SK-N-SH (cell line): ENCODE results near the gene TRIM71.

Experiments used
- EZH2phosphoT487 ChIP-seq: fragments of 200-600 bp; sonication (generic); IDR thresholded peaks from 2 replicates; pipeline ENCODE4 v1.6.1; 2017; ENCODE audit warnings: low read depth, mixed run types, mild to moderate bottlenecking, antibody characterized with exemption, moderate library complexity, borderline replicate concordance
- FOXJ3 ChIP-seq: sonication (generic); formaldehyde crosslinking; IDR thresholded peaks from 2 replicates; pipeline ENCODE4 v1.5.1; 2020; ENCODE audit warnings: mild to moderate bottlenecking, missing genetic modification reagents
- FOXM1 ChIP-seq: IDR thresholded peaks from 2 replicates; pipeline ENCODE4 v1.4.0; 2012; ENCODE audit warnings: low read depth, mild to moderate bottlenecking
- GABPA ChIP-seq: IDR thresholded peaks from 2 replicates; pipeline ENCODE4 v1.4.0; 2012; ENCODE audit warnings: low read depth, mild to moderate bottlenecking
- NRF1 ChIP-seq: IDR thresholded peaks from 2 replicates; pipeline ENCODE4 v1.6.1; 2012; ENCODE audit warnings: low read depth, mild to moderate bottlenecking, low read length
- TF ChIP-seq, protein P1 (sequence below): fragments of 200-600 bp; sonication (generic); IDR thresholded peaks from 2 replicates; pipeline ENCODE4 v1.6.1; 2017; ENCODE audit warnings: antibody characterized with exemption, mild to moderate bottlenecking, moderate library complexity
- TF ChIP-seq, protein P2 (sequence below): IDR thresholded peaks from 2 replicates; pipeline ENCODE4 v1.4.0; 2012; ENCODE audit warnings: low read depth
- TF ChIP-seq, protein P3 (sequence below): fragments of 150-350 bp; IDR thresholded peaks from 2 replicates; pipeline ENCODE4 v1.6.1; 2017; ENCODE audit warnings: antibody characterized with exemption, low read length, low read depth, borderline replicate concordance

DNA sequence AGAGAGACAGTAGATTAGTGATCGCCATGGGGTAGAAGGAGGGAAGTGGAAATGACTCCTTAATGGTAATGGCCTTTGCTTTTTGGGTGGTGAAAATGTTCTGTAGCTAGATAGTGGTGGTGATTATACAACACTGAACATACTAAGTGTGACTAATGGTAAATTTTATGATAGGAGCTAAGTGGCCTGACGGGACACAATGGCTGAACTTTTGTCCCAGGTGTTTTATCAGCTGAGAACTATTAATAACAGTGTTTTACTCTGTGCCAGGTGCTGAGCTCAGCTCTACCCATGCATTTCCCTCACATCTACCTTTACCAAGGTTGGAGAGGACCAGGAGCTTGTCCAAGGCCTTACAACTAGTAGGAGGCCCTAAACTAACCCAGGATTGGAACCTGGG lies 66.8 kb downstream of the TRIM71 start:
- no peak for TF ChIP-seq FOXM1
- TF ChIP-seq EZH2phosphoT487 = no peak
- TF ChIP-seq NRF1 = no peak
- TF ChIP-seq, protein P1, sequence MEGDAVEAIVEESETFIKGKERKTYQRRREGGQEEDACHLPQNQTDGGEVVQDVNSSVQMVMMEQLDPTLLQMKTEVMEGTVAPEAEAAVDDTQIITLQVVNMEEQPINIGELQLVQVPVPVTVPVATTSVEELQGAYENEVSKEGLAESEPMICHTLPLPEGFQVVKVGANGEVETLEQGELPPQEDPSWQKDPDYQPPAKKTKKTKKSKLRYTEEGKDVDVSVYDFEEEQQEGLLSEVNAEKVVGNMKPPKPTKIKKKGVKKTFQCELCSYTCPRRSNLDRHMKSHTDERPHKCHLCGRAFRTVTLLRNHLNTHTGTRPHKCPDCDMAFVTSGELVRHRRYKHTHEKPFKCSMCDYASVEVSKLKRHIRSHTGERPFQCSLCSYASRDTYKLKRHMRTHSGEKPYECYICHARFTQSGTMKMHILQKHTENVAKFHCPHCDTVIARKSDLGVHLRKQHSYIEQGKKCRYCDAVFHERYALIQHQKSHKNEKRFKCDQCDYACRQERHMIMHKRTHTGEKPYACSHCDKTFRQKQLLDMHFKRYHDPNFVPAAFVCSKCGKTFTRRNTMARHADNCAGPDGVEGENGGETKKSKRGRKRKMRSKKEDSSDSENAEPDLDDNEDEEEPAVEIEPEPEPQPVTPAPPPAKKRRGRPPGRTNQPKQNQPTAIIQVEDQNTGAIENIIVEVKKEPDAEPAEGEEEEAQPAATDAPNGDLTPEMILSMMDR = no peak
- TF ChIP-seq, protein P2, sequence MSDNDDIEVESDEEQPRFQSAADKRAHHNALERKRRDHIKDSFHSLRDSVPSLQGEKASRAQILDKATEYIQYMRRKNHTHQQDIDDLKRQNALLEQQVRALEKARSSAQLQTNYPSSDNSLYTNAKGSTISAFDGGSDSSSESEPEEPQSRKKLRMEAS = no peak
- TF ChIP-seq, protein P3, sequence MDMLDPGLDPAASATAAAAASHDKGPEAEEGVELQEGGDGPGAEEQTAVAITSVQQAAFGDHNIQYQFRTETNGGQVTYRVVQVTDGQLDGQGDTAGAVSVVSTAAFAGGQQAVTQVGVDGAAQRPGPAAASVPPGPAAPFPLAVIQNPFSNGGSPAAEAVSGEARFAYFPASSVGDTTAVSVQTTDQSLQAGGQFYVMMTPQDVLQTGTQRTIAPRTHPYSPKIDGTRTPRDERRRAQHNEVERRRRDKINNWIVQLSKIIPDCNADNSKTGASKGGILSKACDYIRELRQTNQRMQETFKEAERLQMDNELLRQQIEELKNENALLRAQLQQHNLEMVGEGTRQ = no peak
- TF ChIP-seq GABPA = no peak
- no peak for TF ChIP-seq FOXJ3
